ENCODE data around the gene ANKZF1. TPM values are rescaled to one million over a fixed set of nuclear protein-coding genes. Genes with fewer than 3 reads are reported as not detected.
"Not testable (repeated sequence)": the region's sequence is repeated elsewhere in the genome, so short reads cannot be mapped to it uniquely, and the experiment has no call there.

Gene ANKZF1
- total and polyA plus RNA-seq, 2 experiments from 2014 or later = 37.5 to 41.6 TPM

DNA sequence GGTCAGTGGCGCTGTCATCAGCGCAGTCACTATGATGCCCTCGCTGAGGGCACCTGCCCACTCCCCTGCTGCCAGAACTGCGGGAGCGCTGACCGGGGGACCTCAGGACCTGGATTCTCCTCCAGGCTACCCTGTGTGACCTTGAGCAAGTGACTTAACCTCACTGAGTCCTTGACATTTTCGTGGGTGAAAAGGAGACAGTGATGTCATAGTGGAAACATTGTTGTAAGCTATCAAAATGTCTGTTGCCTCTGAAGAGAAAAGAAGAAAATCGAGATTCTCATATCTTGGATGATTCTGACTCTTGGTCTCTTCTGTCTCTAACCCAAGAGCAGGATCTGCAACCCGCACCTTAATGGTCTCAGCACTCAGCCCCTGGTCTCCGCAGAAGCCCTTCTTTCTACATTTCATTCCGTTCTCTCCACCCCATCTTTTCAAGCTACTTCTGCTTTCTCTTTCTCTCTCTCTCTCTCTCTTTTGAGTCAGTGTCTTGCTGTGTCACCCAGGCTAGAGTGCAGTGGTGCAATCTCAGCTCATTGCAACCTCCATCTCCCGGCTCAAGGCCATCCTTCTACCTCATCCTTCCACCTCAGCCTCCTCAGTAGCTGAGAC is 25.1 kb downstream of the ANKZF1 start:
- no peak for TF ChIP-seq EZH2phosphoT487 (IDR thresholded peaks at IDR 0.05; ENCODE audit: low read depth, severe bottlenecking, unreplicated experiment)
- no peak for TF ChIP-seq EZH2 (IDR thresholded peaks at IDR 0.05; ENCODE audit: borderline replicate concordance)
- TF ChIP-seq, protein P1, sequence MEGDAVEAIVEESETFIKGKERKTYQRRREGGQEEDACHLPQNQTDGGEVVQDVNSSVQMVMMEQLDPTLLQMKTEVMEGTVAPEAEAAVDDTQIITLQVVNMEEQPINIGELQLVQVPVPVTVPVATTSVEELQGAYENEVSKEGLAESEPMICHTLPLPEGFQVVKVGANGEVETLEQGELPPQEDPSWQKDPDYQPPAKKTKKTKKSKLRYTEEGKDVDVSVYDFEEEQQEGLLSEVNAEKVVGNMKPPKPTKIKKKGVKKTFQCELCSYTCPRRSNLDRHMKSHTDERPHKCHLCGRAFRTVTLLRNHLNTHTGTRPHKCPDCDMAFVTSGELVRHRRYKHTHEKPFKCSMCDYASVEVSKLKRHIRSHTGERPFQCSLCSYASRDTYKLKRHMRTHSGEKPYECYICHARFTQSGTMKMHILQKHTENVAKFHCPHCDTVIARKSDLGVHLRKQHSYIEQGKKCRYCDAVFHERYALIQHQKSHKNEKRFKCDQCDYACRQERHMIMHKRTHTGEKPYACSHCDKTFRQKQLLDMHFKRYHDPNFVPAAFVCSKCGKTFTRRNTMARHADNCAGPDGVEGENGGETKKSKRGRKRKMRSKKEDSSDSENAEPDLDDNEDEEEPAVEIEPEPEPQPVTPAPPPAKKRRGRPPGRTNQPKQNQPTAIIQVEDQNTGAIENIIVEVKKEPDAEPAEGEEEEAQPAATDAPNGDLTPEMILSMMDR (IDR thresholded peaks at IDR 0.05; ENCODE audit: poor library complexity) = no peak
- H3K4me3 ChIP-seq = peak overlapping the region; percentile 37
- no peaks in the 10 kb centered on the region for H3K79me2 ChIP-seq
- no peak overlapping the region for H3K27ac ChIP-seq
- H4K20me1 ChIP-seq (ENCODE audit: insufficient read depth, poor library complexity, severe bottlenecking) = no peaks in the 10 kb centered on the region
- WGBS (ENCODE audit: low lambda C conversion rate, missing lambda C conversion rate) = 41% methylated on average over 12 of the region's 12 CpGs
- no peak for DNase-seq (ENCODE audit: low spot score)
- H3K4me2 ChIP-seq = peak overlapping the region; percentile 98
- peak overlapping the region; percentile 57 for H2AFZ ChIP-seq
- H3K36me3 ChIP-seq (replicated peaks; ENCODE audit: insufficient read depth, low read depth) = no peaks in the 10 kb centered on the region
- no peaks in the 10 kb centered on the region for H3K9me3 ChIP-seq (ENCODE audit: low read depth)
- no peaks in the 10 kb centered on the region for H3K9me2 ChIP-seq (replicated peaks; ENCODE audit: insufficient read depth)
- H3K27me3 ChIP-seq = peaks cover 45% of the 10 kb centered on the region
- H3K4me1 ChIP-seq (ENCODE audit: insufficient read depth) = peaks cover 33% of the 10 kb centered on the region

DNA sequence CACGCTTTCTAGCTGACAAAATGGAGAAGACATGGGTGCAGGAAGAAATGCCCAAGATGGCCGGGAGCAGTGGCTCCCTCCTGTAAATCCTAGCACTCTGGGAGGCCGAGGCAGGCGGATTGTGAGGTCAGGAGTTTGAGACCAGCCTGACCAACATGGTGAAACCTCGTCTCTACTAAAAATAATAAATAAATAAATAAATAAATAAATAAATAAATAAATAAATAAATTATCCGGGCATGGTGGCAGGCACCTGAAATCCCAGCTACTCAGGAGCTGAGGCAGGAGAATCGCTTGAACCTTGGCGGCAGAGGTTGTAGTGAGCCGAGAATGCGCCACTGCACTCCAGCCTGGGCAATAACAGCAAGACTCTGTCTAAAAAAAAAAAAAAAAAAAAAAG is 29.3 kb downstream of the ANKZF1 start:
- not testable (repeated sequence) for H3K4me1 ChIP-seq (ENCODE audit: insufficient read depth); H3K9me2 ChIP-seq (replicated peaks; ENCODE audit: insufficient read depth); DNase-seq (ENCODE audit: low spot score); H3K36me3 ChIP-seq (replicated peaks; ENCODE audit: insufficient read depth, low read depth); H3K4me2 ChIP-seq; H2AFZ ChIP-seq; H3K27ac ChIP-seq; H3K4me3 ChIP-seq; H3K9me3 ChIP-seq (ENCODE audit: low read depth); H4K20me1 ChIP-seq (ENCODE audit: insufficient read depth, poor library complexity, severe bottlenecking); H3K79me2 ChIP-seq
- H3K27me3 ChIP-seq = peaks cover 41% of the 10 kb centered on the region
- WGBS (ENCODE audit: low lambda C conversion rate, missing lambda C conversion rate) = 87% methylated on average over 10 of the region's 10 CpGs

DNA sequence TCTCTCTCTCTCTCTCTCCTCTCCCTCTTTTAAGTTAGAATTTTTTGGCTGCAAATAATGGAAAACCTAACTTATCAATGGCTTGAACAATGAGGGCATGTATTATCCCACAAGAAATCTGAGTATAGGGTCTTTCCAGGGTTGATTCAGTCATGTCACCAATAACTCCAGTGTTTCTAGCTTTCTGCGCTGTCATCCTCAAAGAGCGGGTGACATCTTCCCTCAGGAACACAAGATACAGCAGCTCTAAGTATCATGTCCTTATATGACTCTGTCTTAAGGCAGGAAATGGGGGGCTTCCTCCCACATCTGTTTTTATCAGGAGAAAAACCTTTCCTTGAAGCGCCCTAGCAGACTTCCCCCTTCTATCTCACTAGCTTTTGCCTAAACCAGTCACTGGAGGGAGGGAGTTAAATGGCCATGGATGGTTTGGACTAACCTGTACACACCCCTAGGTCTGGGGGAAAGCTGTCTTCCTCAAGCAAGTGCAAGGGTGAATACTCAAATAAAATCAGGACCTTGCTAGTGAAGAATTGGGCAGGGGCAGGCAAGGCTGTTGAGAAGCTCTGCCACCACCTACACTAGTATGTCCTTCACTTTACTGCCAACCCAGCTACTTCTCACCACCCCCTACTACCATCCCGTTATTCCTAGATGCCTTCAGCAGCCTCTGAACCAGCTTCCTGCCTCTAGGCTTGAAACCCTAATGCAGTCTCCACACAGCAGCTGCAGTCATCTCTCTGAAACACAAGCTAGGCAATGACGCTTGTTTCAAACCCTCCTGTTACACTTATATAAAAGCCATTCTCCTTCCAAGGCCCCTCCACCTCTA is 31.6 kb downstream of the ANKZF1 start:
- H2AFZ ChIP-seq = no peak overlapping the region
- H4K20me1 ChIP-seq (ENCODE audit: insufficient read depth, poor library complexity, severe bottlenecking) = no peaks in the 10 kb centered on the region
- peaks cover 18% of the 10 kb centered on the region for H3K27me3 ChIP-seq
- no peak for TF ChIP-seq EZH2phosphoT487 (IDR thresholded peaks at IDR 0.05; ENCODE audit: low read depth, severe bottlenecking, unreplicated experiment)
- TF ChIP-seq, protein P1 (IDR thresholded peaks at IDR 0.05; ENCODE audit: poor library complexity) = no peak
- no peak for TF ChIP-seq EZH2 (IDR thresholded peaks at IDR 0.05; ENCODE audit: borderline replicate concordance)
- H3K4me2 ChIP-seq = no peak overlapping the region
- 81% methylated on average over 5 of the region's 5 CpGs for WGBS (ENCODE audit: low lambda C conversion rate, missing lambda C conversion rate)
- no peaks in the 10 kb centered on the region for H3K4me1 ChIP-seq (ENCODE audit: insufficient read depth)
- no peaks in the 10 kb centered on the region for H3K79me2 ChIP-seq
- no peaks in the 10 kb centered on the region for H3K9me2 ChIP-seq (replicated peaks; ENCODE audit: insufficient read depth)
- H3K9me3 ChIP-seq (ENCODE audit: low read depth) = no peaks in the 10 kb centered on the region
- DNase-seq (ENCODE audit: low spot score) = no peak
- H3K4me3 ChIP-seq = no peak overlapping the region
- H3K27ac ChIP-seq = no peak overlapping the region
- no peaks in the 10 kb centered on the region for H3K36me3 ChIP-seq (replicated peaks; ENCODE audit: insufficient read depth, low read depth)

GRCh38 chr2:219266232-219266631 is 36.6 kb downstream of the ANKZF1 start:
- H2AFZ ChIP-seq = no peak overlapping the region
- DNase-seq (ENCODE audit: low spot score) = no peak
- 70% methylated on average over 5 of the region's 5 CpGs for WGBS (ENCODE audit: low lambda C conversion rate, missing lambda C conversion rate)

More at GRCh38 chr2:219266232-219266631, 36.6 kb downstream of the ANKZF1 start:
- no peaks in the 10 kb centered on the region for H3K36me3 ChIP-seq (replicated peaks; ENCODE audit: insufficient read depth, low read depth)
- H3K79me2 ChIP-seq = no peaks in the 10 kb centered on the region
- H3K9me3 ChIP-seq (ENCODE audit: low read depth) = no peaks in the 10 kb centered on the region
- H3K4me2 ChIP-seq = no peak overlapping the region
- H3K4me3 ChIP-seq = no peak overlapping the region
- TF ChIP-seq EZH2 (IDR thresholded peaks at IDR 0.05; ENCODE audit: borderline replicate concordance) (no peak), EZH2phosphoT487 (IDR thresholded peaks at IDR 0.05; ENCODE audit: low read depth, severe bottlenecking, unreplicated experiment) (no peak)
- TF ChIP-seq, protein P1 (IDR thresholded peaks at IDR 0.05; ENCODE audit: poor library complexity) = no peak
- no peak overlapping the region for H3K27ac ChIP-seq
- H3K27me3 ChIP-seq = peaks cover 6% of the 10 kb centered on the region
- H3K9me2 ChIP-seq (replicated peaks; ENCODE audit: insufficient read depth) = no peaks in the 10 kb centered on the region
- no peaks in the 10 kb centered on the region for H4K20me1 ChIP-seq (ENCODE audit: insufficient read depth, poor library complexity, severe bottlenecking)
- H3K4me1 ChIP-seq (ENCODE audit: insufficient read depth) = no peaks in the 10 kb centered on the region

Data from hepatocyte (in vitro differentiated cells).